OCI-LY3 (cell line): ENCODE measurements around the gene KIF6.

Experiments used
- CTCF ChIP-seq: fragments of 200-600, 300-600 bp; sonication (generic); IDR thresholded peaks from 2 replicates; pipeline ENCODE4 v1.5.1; 2014; ENCODE audit warnings: antibody characterized with exemption, low read length, low read depth
- EZH2phosphoT487 ChIP-seq: fragments of 200-600 bp; shearing (Covaris generic); IDR thresholded peaks from 2 replicates; pipeline ENCODE4 v1.6.1; 2018; ENCODE audit warnings: antibody characterized with exemption, mixed run types, low read depth

- TF ChIP-seq CTCF (peak; percentile 70), EZH2phosphoT487 (no peak)
Observed at GRCh38 chr6:39361657-39362486, 363.3 kb downstream of the KIF6 start.
